ENCODE measurements around the gene TTC7B. TPM values are rescaled to one million over a fixed set of nuclear protein-coding genes. Genes with fewer than 3 reads are reported as not detected.

The TTC7B gene
- total RNA-seq, 1 experiment from 2014 or later = 30.3 TPM

DNA sequence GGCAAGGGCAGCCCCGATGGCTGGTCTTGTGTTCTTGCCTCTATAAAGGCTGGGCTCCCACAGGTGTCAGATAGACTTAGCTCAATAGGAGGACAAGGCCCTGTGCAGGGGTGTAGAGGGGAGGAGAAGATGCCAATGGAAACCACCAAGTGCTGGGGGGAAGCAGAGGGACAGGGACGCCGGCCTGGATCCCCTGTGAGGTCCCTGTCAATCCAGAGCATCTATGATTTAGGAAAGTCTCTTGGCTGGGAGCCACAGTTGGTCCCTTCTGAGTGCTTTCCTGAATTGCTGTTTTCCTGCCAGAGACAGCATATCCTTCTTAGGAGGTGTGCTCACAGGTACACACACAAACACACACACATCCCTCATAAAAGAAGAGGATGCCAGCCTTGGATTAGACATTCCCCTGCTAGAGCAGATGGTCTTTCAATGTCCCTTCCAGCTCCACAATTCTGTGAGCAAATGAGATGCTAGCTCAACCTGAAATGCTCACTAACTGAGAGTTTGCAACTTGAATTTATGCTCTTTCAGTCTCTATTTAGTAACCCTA is 62.7 kb downstream of the TTC7B start:
- peak; percentile 96 for DNase-seq (ENCODE audit: low spot score)
- in situ Hi-C loops (cut with HindIII; ENCODE audit: low sequenced_read_pairs) = no loop called here

DNA sequence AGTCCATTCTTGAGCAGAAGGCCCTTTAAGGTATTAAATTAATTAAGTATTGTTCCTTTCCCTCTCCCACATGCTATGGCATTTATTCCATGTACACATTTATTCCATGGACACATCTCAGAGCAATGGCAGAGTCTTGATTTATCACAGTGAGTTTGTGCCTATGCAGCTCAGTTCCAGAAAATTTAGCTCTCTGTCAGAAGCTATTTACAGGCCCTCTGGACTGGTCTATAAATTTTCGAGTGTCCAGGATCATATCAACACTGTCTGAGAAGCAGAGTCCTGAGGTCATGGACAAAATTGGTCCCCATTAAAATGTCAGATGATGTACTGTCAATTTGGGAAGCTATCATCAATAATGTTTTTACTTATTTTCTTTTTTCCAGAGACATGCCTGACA is 65.5 kb downstream of the TTC7B start:
- in situ Hi-C loops (cut with HindIII; ENCODE audit: low sequenced_read_pairs) = no loop called here
- DNase-seq (ENCODE audit: low spot score) = no peak

DNA sequence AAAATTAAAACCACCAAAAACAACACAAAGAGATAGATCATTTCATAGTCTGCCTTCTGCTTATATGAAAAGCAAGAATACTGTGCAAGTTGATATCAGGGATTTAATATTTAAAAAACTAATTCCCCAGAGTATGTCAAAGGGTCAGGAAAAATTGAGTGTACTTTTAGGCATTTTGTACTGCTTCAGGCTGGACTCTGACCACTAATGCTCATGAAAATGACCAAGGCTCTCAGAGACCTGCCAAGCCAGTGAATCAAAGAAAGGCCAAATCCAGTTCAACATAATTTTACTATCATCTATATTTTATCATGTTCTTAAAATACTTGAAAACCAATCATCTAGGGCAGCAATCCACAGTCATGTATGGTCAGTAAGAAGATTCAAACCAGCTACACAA is 66.0 kb downstream of the TTC7B start:
- DNase-seq (ENCODE audit: low spot score) = no peak
- in situ Hi-C loops (cut with HindIII; ENCODE audit: low sequenced_read_pairs) = no loop called here

DNA sequence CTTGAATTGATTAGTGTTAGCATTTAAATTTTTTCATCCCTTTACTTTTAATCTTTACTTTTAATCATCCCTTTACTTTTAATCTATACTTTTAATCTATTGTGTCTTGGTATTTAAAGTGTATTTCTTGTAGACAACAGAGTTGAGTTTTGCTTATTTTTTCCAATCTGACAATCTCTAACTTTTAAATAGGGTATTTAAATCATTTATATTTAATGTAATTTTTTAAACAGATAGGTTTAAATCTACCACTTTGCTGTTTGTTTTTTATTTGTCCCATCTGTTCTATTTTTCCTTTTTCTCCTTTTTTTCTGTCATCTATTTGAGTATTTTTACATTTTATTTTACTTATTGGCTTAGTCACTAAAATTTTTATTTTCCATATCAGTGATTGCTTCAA is 68.3 kb downstream of the TTC7B start:
- no peak for DNase-seq (ENCODE audit: low spot score)
- in situ Hi-C loops (cut with HindIII; ENCODE audit: low sequenced_read_pairs) = no loop called here

- in situ Hi-C loops (cut with HindIII; ENCODE audit: low sequenced_read_pairs) = no loop called here
- no peak for DNase-seq (ENCODE audit: low spot score)
These were observed 72.4 kb downstream of the TTC7B start for GRCh38 chr14:90743826-90744225.

GRCh38 chr14:90743425-90743824 is 72.8 kb downstream of the TTC7B start:
- in situ Hi-C loops (cut with HindIII; ENCODE audit: low sequenced_read_pairs) = no loop called here
- no peak for DNase-seq (ENCODE audit: low spot score)

GRCh38 chr14:90742729-90743128 is 73.5 kb downstream of the TTC7B start:
- in situ Hi-C loops (cut with HindIII; ENCODE audit: low sequenced_read_pairs) = no loop called here
- DNase-seq (ENCODE audit: low spot score) = no peak

DNA sequence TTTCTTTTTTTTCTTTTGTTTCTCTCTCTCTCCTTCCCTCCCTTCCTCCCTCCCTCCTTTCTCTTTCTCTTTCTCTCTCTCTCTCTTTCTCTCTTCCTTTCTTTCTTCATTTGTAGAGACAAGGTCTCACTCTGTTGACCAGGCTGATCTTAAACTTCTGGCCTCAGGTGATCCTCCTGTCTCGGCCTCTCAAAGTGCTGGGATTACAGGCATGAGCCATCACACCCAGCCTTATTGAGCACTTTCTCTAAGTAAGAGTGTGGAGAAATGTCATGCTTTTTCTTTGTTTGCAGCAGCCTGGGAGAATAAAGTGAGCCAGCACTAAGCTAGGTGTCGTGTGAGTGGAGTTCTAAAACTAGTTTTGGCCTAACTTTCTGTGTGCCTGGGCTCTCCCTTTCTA is 74.0 kb downstream of the TTC7B start:
- in situ Hi-C loops (cut with HindIII; ENCODE audit: low sequenced_read_pairs) = no loop called here
- DNase-seq (ENCODE audit: low spot score) = no peak

GRCh38 chr14:90741682-90741946 is 74.6 kb downstream of the TTC7B start:
- DNase-seq (ENCODE audit: low spot score) = no peak
- in situ Hi-C loops (cut with HindIII; ENCODE audit: low sequenced_read_pairs) = no loop called here

GRCh38 chr14:90740946-90741681 is 75.1 kb downstream of the TTC7B start:
- no peak for DNase-seq (ENCODE audit: low spot score)
- in situ Hi-C loops (cut with HindIII; ENCODE audit: low sequenced_read_pairs) = no loop called here

DNA sequence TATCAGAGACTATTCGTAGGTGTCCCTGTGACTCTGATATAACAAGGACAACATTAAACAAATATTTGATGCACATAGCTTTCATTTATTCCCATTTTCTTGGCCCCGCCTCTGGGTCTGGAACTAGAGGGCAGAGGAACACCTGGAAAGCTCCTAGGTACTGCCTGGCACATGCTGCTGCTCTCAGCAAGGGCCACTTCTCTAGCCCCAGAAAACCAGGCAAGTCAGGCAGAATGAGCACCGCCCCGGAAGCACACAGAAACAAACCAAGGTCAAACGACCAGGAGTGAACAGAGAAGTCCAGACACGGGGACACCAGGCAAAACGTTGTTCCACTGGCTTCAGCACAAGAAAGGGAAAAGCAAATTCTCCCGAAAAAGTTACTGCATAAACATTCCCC is 76.1 kb downstream of the TTC7B start:
- in situ Hi-C loops (cut with HindIII; ENCODE audit: low sequenced_read_pairs) = no loop called here
- DNase-seq (ENCODE audit: low spot score) = no peak

GRCh38 chr14:90739318-90740068 is 76.7 kb downstream of the TTC7B start:
- DNase-seq (ENCODE audit: low spot score) = peak; percentile 59
- in situ Hi-C loops (cut with HindIII; ENCODE audit: low sequenced_read_pairs) = no loop called here

GRCh38 chr14:90733139-90733808 is 83.0 kb downstream of the TTC7B start:
- peak; percentile 40 for DNase-seq (ENCODE audit: low spot score)
- in situ Hi-C loops (cut with HindIII; ENCODE audit: low sequenced_read_pairs) = no loop called here

GRCh38 chr14:90732718-90733117 is 83.5 kb downstream of the TTC7B start:
- DNase-seq (ENCODE audit: low spot score) = no peak
- in situ Hi-C loops (cut with HindIII; ENCODE audit: low sequenced_read_pairs) = no loop called here

DNA sequence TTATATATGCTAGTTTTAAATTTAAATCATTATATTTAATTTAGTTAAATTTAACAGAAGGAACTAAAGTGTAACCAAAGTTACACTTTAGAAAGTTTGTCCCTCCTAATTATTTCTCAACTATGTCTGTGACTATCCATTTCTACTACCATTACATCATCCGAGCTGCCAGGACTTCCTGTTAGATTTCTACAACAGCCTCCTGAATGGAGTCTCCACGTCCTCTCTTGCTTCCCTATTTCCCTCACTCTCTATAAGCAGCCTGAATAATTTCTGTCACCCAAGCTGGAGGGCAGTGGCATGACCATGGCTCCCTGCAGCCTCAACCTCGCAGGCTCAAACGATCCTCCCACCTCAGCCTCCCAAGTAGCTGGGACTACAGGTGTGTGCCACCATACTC is 84.1 kb downstream of the TTC7B start:
- in situ Hi-C loops (cut with HindIII; ENCODE audit: low sequenced_read_pairs) = no loop called here
- DNase-seq (ENCODE audit: low spot score) = no peak

- in situ Hi-C loops (cut with HindIII; ENCODE audit: low sequenced_read_pairs) = no loop called here
These were observed 84.7 kb downstream of the TTC7B start for GRCh38 chr14:90731487-90731886.

GRCh38 chr14:90730206-90730766 is 85.9 kb downstream of the TTC7B start:
- in situ Hi-C loops (cut with HindIII; ENCODE audit: low sequenced_read_pairs) = no loop called here

More at GRCh38 chr14:90731487-90731886, 84.7 kb downstream of the TTC7B start:
- DNase-seq (ENCODE audit: low spot score) = no peak

GRCh38 chr14:90728951-90729350 is 87.3 kb downstream of the TTC7B start:
- DNase-seq (ENCODE audit: low spot score) = peak; percentile 55
- in situ Hi-C loops (cut with HindIII; ENCODE audit: low sequenced_read_pairs) = no loop called here

More at GRCh38 chr14:90730206-90730766, 85.9 kb downstream of the TTC7B start:
- DNase-seq (ENCODE audit: low spot score) = peak; percentile 66

GRCh38 chr14:90727082-90727481 is 89.1 kb downstream of the TTC7B start:
- DNase-seq (ENCODE audit: low spot score) = peak; percentile 50
- in situ Hi-C loops (cut with HindIII; ENCODE audit: low sequenced_read_pairs) = no loop called here

DNA sequence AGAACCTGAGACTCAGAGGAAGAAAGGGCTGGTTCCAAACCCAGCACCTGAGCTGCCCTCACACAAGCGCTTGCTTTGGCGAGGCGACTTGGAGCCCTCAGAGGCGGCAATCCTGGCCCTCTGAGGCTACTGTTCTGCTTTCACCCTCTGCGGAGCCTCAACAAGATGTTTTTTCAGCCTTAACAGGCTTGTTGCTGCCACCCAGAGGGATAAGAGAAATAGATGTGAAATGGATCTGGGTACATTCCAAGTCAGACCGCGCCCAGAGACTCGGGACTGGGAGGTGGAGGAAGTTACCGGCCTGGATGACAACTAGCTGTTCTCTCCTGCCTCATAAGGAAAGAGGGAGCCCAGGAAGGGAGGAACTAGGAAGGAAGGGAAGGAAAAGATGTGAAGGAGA is 89.6 kb downstream of the TTC7B start:
- in situ Hi-C loops (cut with HindIII; ENCODE audit: low sequenced_read_pairs) = no loop called here
- peak; percentile 94 for DNase-seq (ENCODE audit: low spot score)
